Erythroblast (primary cell): ENCODE results near the gene ASIP.

Source experiments
- DNase-seq, 2 experiments: peaks; one replicate each; lab custom pipeline; 2025; lab: John Stamatoyannopoulos, UW
- GATA1 ChIP-seq: IDR thresholded peaks from 2 replicates; pipeline ENCODE4 v1.6.1; 2011; ENCODE audit warnings: low read depth, mild to moderate bottlenecking, control low read depth, low read length, moderate library complexity
- POLR2A ChIP-seq: IDR thresholded peaks from 2 replicates; pipeline ENCODE4 v1.6.1; 2011; ENCODE audit warnings: mild to moderate bottlenecking, low read length

Gene ASIP

DNA sequence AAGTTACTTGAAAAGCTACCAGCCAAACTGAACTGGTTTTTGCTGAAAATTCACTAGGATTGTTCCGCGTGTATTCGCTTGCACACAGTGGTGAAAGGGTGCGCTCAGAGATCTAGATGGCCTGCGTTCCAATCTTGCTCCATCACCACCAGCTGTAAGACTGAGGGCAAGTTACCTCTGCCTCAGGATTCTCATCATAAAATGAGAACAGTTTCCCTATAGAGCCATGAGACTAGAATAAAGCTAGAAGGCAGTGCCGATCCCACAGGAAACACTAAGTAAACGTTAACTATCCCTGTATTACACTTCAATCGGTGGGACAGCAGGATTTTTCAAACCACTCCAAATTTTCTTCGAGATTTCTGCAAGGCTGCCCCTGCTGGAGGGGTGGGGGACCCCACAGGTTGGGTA, 61.1 kb downstream of the ASIP start:
- DNase-seq, result peak; percentile 48 to 52
- TF ChIP-seq GATA1 (no peak), POLR2A (no peak)

DNA sequence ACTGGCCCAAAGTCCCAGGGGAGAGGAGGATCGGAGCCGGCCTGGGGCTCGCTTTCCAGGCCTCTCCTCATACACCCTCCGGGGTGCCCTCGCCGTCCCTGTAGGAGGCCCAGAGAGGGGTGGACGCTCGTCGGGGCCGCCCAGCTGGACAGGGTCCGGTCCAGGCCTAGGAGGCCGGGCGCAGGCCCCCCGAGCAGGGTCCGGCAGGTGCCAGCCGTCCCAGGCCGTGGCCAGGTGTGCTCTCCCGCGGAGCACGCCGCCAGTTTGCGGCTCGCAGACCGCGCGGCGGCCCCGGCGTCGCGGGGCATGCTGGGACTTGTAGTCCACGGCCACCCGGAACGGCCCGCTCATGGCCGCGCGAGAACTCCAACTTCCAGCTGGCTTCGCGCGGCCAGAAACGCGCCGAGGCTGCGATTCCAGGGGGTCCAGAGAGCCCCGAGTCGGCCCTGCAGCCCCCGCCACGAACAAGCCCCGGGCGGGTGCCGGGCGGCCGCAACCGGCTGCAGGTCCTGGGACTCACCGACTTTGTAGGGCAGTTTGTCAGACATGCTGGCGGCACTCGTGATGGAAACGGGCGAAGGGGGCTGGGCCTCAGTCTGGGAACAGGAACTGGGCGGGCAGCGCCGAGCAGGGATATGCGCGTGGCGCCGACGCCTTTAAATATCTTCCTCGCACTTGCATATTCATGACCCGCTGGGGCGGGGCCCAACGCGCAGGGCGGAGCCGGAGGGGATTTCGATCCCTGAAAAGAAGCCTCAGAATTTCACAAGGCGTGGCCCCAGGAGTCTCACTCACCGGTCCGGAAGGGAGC, 61.7 kb downstream of the ASIP start, which contains the start of gene AHCY:
TSS of gene AHCY (minus strand) at position 633 of the 811 bp plus-strand sequence. CDS start at position 548, 85 bp downstream.
- peak; percentile 94 to 95 for DNase-seq
- TF ChIP-seq POLR2A, result peak; percentile 76
- no peak for TF ChIP-seq GATA1

- no peak for DNase-seq
- TF ChIP-seq GATA1 (no peak), POLR2A (no peak)
Observed at GRCh38 chr20:34305333-34306230, 64.4 kb downstream of the ASIP start.

DNA sequence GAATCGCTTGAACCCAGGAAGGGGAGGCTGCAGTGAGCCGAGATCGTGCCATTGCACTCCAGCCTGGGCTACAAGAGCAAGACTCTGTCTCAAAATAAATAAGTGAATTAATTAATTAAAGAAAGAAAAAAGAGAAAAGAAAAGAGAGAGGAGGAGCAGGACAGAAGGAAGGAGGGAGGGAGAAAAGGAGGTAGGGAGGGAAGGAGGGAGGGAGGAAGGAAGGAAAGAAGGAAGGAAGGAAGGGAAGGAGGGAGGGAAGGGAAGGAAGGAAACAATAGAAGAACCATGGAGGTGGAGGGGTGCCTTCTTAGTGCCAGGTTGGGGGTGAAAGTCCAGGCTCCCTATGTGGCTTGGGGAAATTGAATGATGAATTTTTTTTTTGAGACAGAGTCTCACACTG, 68.5 kb downstream of the ASIP start:
- TF ChIP-seq GATA1 (no peak), POLR2A (no peak)
- DNase-seq, result no peak

GRCh38 chr20:34310481-34311117, 69.4 kb downstream of the ASIP start:
- TF ChIP-seq POLR2A, result no peak
- no peak for TF ChIP-seq GATA1
- no peak for DNase-seq

DNA sequence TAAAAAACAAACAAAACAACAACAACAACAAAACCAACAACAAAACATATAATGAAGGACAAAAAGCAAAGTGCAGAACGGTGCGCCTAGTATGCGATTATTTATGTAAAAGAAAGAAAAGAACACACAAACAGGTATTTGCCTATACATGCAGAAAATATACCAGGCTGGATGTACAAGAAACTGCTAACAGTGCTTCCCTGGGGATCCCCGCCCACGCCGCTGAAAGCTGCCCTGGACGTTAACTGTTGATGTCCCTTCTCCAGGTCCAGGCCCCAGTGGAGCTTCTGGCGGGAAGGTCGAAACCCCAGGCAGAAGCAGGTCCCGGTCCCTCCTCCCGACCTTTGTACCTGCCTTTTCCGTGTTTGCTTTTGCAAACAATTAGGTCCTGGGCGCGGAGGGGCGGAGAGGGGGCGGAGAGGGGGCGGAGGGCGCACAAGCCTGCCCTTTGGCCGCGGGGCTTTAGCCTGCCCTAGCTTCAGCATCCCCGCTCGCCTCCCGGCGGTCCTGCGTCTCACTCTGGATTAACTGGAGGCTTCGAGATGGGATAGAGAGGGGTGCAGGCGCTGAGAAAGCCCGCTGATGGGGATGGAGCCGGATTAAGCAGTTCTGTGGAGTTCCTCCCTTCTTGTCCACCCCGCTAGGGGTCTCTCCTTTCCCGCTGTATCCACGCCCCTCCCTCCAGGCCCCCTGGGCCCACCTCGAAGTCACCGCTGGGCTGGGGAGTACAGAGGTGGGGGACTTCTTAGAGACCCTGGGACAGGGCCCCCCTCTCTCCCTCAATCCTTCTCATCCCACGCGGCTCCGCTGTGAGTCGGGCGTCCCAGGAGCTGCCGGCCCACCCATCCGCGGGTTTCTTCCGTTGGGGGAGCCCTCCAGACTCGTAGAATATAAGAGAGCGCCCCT, 70.1 kb downstream of the ASIP start:
- no peak for TF ChIP-seq GATA1
- DNase-seq, result no peak

GRCh38 chr20:34312024-34312460, 70.8 kb downstream of the ASIP start:
- no peak for DNase-seq
- TF ChIP-seq GATA1 (no peak), POLR2A (no peak)

DNA sequence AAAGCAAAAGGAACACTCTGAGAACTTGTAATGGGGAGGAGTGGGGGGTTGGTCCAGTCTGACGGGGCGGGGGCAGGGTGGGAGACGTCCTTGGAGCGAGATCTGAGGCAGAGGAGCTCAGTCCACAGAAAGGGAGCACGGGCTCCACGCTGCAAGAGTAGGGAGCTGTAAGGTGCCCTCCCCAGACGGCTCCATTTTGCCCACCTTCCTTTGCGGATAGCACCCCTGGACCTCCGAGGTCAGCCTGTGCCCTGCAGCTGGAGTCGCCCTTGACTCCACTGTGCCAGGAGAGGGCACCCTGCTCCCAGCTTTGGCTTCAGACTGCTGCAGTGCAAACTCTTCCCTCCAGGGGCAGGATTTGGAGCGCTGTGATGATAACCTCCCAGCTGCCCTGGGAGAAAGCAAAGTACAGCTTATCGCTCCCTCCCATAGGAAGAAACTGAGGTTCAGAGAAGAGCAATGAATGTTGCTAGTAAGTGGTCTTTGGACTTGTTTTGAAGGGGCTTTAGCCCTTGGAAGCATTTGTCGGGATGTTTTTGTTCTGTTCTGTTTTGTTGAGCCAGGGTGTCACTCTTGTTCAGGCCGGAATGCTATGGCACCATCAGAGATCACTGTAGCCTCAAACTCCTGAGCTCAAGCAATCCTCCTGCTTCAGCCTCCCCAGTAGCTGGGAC, 71.5 kb downstream of the ASIP start:
- peak; percentile 88 to 93 for DNase-seq
- TF ChIP-seq GATA1, result no peak
- no peak for TF ChIP-seq POLR2A

GRCh38 chr20:34315236-34315635, 74.0 kb downstream of the ASIP start:
- DNase-seq, result no peak
- no peak for TF ChIP-seq POLR2A
- TF ChIP-seq GATA1, result no peak

- no peak for TF ChIP-seq POLR2A
- TF ChIP-seq GATA1, result no peak
- DNase-seq, result no peak
Observed at GRCh38 chr20:34316196-34316814, 75.1 kb downstream of the ASIP start.
